ENCODE measurements around the gene GRPEL1. TPM values are rescaled to one million over a fixed set of nuclear protein-coding genes. Genes with fewer than 3 reads are reported as not detected.
A peak's percentile ranks its signal among the peaks of the same experiment; 100 is the strongest.

GRPEL1 gene
- total RNA-seq (2021) (70.1 and 78.2 TPM in 2 replicates), Bru-seq, nascent RNA (percentile 84 among the genes with signal in this experiment), BruChase-seq, experiment 1, labeled RNA remaining after a 2-hour chase (percentile 86 among the genes with signal in this experiment), BruChase-seq, experiment 2, labeled RNA remaining after a 6-hour chase (percentile 85 among the genes with signal in this experiment)
- long read RNA-seq, transcript GRPEL1-201 (4 exons, 2,775 nt): major isoform, 189 of 192 reads
- long read RNA-seq, partial matches to known transcripts: 0 of 192 reads
- long read RNA-seq, other reads (novel, unspliced or antisense): 3 of 192 reads

GRCh38 chr4:7067452-7068278 lies at the start of gene GRPEL1:
Gene GRPEL1 (minus strand): TSS chr4:7068064. CDS start chr4:7068032, 32 bp downstream.
- Histone ChIP-seq H3K4me3 (ENCODE audit: low read depth, low read length, poor library complexity, severe bottlenecking) (peak within 1 kb of the TSS; percentile 98), H3K9me3 (ENCODE audit: low read depth, low read length, poor library complexity, severe bottlenecking) (no peaks in the 10 kb centered on the region), H3K36me3 (ENCODE audit: insufficient read depth, low read length, poor library complexity, severe bottlenecking) (peaks cover 21% of the 10 kb centered on the region), H3K4me1 (ENCODE audit: insufficient read depth, low read length, poor library complexity, severe bottlenecking) (peaks cover 6% of the 10 kb centered on the region), H3K27me3 (replicated peaks; ENCODE audit: insufficient read depth, low read depth, low read length, poor library complexity) (no peaks in the 10 kb centered on the region), H3K27ac (ENCODE audit: low read depth, low read length, poor library complexity, severe bottlenecking) (peak within 1 kb of the TSS; percentile 85)
- BruUV-seq (replicated peaks): no TSS peak
- ChIA-PET POLR2A (ENCODE audit: low non-redundant PET) (interaction anchor here (0.6 to 1.0 kb wide), 2 partner anchors 8 to 1902 kb away, joined by 3 read pairs; no protein-coding TSS in a partner anchor), CTCF (interaction anchor here (0.6 to 1.2 kb wide), 5 partner anchors 19 to 725 kb away, joined by 3 to 12 read pairs (median 4); partner anchors contain the start of gene TADA2B)
- TF ChIP-seq CTCF (conservative IDR thresholded peaks at IDR 0.05; ENCODE audit: low read depth, low read length) (no peak), EZH2 (IDR thresholded peaks at IDR 0.05; ENCODE audit: borderline replicate concordance, low read depth, low read length, poor library complexity, severe bottlenecking) (no peak)
- DNase-seq (ENCODE audit: low spot score): peak; percentile 99
- intact Hi-C loops (cut with micrococcal nuclease; ENCODE audit: unreplicated experiment): loop anchor here (5.0 kb wide), 1 partner anchor 95 kb away; no protein-coding TSS in a partner anchor

GRCh38 chr4:7116705-7117104 lies 48.8 kb upstream of the GRPEL1 start:
- BruUV-seq (replicated peaks): no TSS peak

More at GRCh38 chr4:7116705-7117104, 48.8 kb upstream of the GRPEL1 start:
- ChIA-PET CTCF (no interaction called here), POLR2A (ENCODE audit: low non-redundant PET) (no interaction called here)
- Histone ChIP-seq H3K9me3 (ENCODE audit: low read depth, low read length, poor library complexity, severe bottlenecking) (no peaks in the 10 kb centered on the region), H3K4me3 (ENCODE audit: low read depth, low read length, poor library complexity, severe bottlenecking) (no peak overlapping the region), H3K36me3 (ENCODE audit: insufficient read depth, low read length, poor library complexity, severe bottlenecking) (no peaks in the 10 kb centered on the region), H3K27ac (ENCODE audit: low read depth, low read length, poor library complexity, severe bottlenecking) (no peak overlapping the region), H3K4me1 (ENCODE audit: insufficient read depth, low read length, poor library complexity, severe bottlenecking) (no peaks in the 10 kb centered on the region), H3K27me3 (replicated peaks; ENCODE audit: insufficient read depth, low read depth, low read length, poor library complexity) (no peaks in the 10 kb centered on the region)
- no peak for DNase-seq (ENCODE audit: low spot score)
- TF ChIP-seq CTCF (conservative IDR thresholded peaks at IDR 0.05; ENCODE audit: low read depth, low read length) (no peak), EZH2 (IDR thresholded peaks at IDR 0.05; ENCODE audit: borderline replicate concordance, low read depth, low read length, poor library complexity, severe bottlenecking) (no peak)
- intact Hi-C loops (cut with micrococcal nuclease; ENCODE audit: unreplicated experiment): no loop called here
